ENCODE data around the gene ZNF821.

DNA sequence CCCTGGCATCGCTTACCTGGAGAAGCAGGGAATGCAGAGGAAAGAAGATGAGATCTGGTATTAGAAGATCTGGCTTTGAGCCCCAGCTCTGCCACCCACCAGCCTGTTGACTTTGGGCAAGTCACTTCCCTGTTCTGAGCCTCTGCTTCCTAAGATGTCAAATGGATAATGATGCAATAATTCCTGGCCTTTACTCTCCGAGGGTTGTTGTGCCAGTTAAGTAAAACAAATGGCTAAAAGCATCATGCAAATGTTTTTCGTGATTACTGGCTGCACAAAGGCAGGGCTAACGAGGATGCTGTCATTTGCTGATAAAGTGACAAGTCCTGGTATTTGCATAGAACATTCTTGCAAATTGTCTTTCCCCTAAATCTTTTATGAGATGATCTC lies 1.3 kb upstream of the ZNF821 start:
- TF ChIP-seq CTCF (IDR thresholded peaks at IDR 0.05) (no peak), POLR2A (IDR thresholded peaks at IDR 0.05) (no peak), EP300 (IDR thresholded peaks at IDR 0.05) (no peak)

Measured in suprapubic skin (tissue), 3 donors.